Limb (tissue), 2 donors: ENCODE measurements around the gene IRF9.
A peak's percentile ranks its signal among the peaks of the same experiment; 100 is the strongest.

Experiments used
- DNase-seq, 2 donors: peaks; one replicate each; pipeline ENCODE4 v3.0.0-alpha.2; 2016; ENCODE audit errors: extremely low spot score in 2 of 2

Gene IRF9

GRCh38 chr14:24215495-24216344 is 54.7 kb downstream of the IRF9 start, which contains the start of gene MDP1:
MDP1 (minus strand) TSS chr14:24216066; CDS start chr14:24215955, 111 bp downstream.
- peak; percentile 87 to 89 for DNase-seq
